Caki2 (cell line): ENCODE data around the gene TBC1D9. TPM values are rescaled to one million over a fixed set of nuclear protein-coding genes. Genes with fewer than 3 reads are reported as not detected.
"Not testable (repeated sequence)": the region's sequence is repeated elsewhere in the genome, so short reads cannot be mapped to it uniquely, and the experiment has no call there.

Experiments
- DNase-seq: peaks from one replicate; pipeline ENCODE4 v3.0.0-alpha.2; 2015; ENCODE audit warnings: low read depth
- in situ Hi-C: cut with HindIII; loops from 2 replicates; pipeline ENCODE4 v1.10.0; 2016; ENCODE audit warnings: low sequenced_read_pairs, low pct_unique_long_range_greater_than_20kb, mixed read lengths
- total RNA-seq: library from RNA; depleted of rRNA; stranded (reverse); fragments of >200 nt; shearing (Covaris generic); gene quantifications from 2 replicates; pipeline ENCODE4 v1.2.3, GENCODE V29; 2014; ENCODE audit warnings: low replicate concordance

Gene TBC1D9
- total RNA-seq, 1 experiment from 2014 or later, result 22.4 TPM

DNA sequence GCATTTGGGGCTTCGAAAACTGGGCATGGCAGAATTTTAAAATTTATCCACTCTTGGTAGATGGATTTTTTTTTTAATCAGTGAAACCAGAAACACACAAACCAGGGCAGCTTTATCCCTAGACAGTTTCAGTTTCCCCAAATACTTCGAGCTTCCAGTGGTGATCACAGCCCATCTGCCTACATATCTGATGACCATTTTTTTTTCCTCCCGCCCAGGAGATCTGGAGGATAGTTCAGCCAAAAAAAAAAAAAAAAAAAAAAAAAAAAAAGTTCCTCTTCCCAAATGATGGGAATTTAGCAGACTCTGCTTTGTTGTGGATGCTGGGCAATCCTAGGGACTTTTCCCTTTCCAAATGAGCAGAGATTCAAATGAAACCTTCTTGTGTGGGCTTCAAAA lies 1.0 kb upstream of the TBC1D9 start:
- DNase-seq, result no peak
- in situ Hi-C loops, result no loop called here

DNA sequence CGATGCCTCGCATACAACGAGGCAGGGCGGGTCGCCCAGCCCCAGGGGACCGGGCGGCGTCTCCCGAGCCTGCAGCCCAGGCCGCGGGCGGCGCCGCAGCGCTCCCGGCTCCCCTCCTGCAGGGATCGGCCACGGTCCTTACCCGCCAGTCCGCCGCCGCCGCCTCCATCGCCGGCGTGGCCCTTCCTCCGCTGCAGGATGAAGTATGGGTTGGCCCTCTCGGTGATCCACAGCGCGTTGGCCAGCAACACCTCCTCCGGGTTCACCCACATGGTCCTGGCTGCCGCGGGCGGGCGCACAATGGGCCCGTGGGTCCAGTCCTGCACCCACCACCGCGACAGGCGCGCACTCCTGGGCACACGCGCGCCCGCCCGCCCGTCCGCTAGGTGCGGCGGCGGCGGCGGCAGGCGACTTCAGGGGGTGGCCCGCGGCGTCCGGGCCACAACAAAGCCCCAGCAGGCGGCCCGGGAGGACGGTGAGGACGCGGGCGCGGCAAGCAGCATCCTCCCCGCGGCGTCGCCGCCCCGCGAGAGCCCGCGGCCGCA lies 339 bp downstream of the TBC1D9 start:
- DNase-seq, result no peak
- in situ Hi-C loops, result no loop called here

DNA sequence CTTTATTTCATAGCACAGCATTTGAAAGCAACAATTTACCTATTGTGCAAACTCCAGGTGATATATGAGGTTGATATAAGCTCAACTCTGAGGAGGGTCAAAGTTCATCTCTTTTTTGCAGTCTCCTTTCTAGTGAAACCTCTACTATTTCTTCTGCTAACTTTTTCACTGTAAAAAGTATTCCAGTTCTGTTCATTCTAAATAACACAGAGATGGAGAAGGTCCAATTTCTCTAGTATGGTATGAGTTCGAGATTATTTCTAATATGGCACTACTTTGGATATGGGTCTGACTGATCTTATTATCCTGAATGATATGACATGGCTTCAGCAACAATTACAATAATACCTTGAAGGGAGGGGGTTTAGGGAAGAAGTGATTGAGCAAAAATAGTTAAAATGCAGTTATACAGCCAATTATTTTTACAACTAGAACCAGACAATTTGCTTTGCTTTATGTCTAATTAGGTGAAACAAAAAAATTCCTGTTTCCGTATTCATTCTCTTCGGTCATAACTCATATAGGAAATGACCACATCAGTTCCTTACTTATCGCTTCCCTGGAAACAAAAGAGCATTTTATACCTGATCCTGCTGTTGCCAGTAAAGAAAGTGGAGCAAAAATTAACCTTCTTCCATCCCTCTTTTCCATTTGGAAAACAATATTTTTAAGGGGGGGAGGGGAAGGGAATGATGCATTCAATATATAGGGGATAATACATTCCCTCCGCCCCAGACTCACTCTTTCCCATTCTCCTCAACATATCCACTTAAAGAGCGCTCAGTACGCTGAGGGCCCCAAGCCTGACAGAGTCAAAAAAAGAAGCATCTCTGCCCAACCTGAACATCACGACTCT lies 1.0 kb downstream of the TBC1D9 start:
- DNase-seq, result no peak
- in situ Hi-C loops, result no loop called here

GRCh38 chr4:140753329-140753728 lies 2.9 kb downstream of the TBC1D9 start:
- in situ Hi-C loops, result no loop called here
- no peak for DNase-seq

GRCh38 chr4:140752291-140753068 lies 3.7 kb downstream of the TBC1D9 start:
- no peak for DNase-seq
- in situ Hi-C loops, result no loop called here

DNA sequence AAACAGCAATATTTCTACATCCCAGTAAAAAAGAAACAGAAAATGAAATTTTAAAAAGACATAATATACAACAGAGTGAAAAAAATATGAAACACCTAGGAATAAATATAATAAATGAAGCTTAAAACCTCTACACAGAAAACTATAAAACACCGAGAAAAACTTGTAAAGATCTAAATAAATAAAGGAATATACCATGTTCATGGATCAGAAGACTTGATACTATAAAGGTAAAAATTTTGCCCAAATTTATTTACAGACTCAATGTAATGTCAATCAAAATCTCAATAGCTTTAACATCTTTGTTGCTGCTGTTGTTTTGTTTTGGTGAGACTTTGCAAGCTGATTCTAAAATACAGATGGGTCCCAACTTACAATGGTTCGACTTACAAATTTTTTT lies 5.7 kb downstream of the TBC1D9 start:
- in situ Hi-C loops, result no loop called here
- no peak for DNase-seq

DNA sequence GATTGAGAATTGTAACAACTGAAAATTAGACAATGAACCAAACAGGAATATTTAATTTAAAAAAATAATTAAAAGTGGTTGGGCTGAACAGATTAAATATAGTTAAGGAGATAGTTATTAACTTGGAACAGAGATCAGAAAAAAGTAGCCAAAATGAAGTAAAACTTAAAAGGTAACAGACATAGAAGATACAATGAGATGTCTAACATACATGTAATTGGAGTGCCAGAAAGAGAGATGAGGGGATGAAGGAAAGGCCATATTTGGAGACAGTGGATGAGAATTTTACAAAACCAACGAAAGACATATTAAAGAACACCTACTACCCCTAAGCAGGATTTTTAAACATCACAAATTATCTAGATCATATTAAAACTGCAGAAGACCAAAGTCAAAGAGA lies 8.0 kb downstream of the TBC1D9 start:
- in situ Hi-C loops, result no loop called here
- no peak for DNase-seq

DNA sequence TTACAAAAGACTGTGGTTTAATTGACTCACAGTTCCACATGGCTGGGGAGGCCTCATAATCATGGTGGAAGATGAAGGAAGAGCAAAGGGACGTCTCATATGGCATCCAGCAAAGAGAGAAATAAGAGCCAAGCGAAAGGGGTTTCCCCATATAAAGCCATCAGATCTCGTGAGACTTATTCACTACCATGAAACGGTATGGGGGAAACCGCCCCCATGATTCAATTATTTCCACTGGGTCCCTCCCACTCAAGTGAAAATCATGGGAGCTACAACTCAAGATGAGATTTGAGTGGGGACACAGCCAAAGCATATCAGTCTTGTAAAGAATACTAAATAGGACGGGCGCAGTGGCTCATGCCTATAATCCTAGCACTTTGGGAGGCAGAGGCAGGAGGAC lies 9.6 kb downstream of the TBC1D9 start:
- in situ Hi-C loops, DNase-seq: not testable (repeated sequence)

- DNase-seq, result no peak
- in situ Hi-C loops, result no loop called here
Observed at GRCh38 chr4:140744421-140744820, 11.8 kb downstream of the TBC1D9 start.

- peak; percentile 61 for DNase-seq
- in situ Hi-C loops, result no loop called here
Observed at GRCh38 chr4:140743194-140743931, 12.8 kb downstream of the TBC1D9 start.

GRCh38 chr4:140742838-140743193 lies 13.4 kb downstream of the TBC1D9 start:
- in situ Hi-C loops, result no loop called here
- DNase-seq, result no peak

GRCh38 chr4:140740906-140741670 lies 15.1 kb downstream of the TBC1D9 start:
- in situ Hi-C loops, result no loop called here
- no peak for DNase-seq

DNA sequence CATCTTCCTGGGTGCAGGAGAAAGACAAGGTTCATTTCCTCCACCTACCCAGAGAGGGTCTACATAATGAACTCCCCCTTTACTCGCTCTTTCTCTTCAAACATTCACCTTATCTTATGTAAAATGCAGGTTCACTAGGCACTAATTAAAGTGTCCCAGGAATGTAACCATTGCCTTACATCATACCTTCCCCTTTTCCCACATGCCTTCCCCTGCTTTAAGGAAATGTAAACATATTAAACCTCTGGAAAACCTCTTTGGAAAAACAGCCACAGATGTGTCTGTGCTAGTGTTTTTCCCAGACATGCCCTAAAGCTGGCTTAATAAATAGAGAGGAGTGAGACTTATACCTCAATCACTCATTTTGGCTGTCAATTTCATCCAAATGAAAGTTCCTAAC lies 15.8 kb downstream of the TBC1D9 start:
- no peak for DNase-seq
- in situ Hi-C loops, result no loop called here

DNA sequence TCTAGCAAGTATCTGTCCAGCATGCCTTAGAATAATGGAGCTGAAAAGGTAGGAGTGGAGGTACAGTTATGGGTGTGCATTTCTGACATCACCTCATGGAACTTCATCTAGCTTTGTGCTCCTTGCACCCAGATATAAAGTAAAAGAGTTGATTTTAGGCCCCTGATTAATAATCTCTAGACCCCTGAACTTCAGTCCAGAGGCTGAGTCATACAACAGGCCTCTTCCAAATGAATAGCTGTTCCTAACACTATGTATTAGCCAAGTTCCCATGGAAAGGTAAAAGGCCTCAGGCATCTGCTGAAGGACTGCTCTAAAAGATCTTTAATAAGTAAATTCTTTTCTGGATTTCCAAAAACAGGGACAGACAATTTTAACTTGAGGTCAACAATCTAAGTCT lies 16.2 kb downstream of the TBC1D9 start:
- in situ Hi-C loops, result no loop called here
- DNase-seq, result no peak

DNA sequence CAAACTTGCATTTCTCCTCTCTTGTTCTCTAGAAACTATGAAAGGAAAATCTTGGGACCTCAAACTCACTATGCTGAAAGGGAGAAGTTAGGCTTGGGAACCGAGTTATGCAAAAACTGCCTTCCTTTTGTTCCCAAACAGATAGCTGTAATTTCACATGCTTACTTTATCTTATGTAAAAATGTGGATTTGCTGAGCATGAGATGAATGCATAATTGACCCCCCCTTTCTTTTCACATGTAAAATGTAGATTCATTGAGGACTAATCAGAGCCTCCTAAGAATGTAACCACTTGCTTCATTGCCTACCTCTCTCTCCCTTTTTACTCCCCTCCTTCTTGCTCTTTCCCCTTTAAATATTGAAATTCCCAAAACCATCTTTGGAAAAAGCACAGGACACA lies 18.0 kb downstream of the TBC1D9 start:
- in situ Hi-C loops, result no loop called here
- no peak for DNase-seq

DNA sequence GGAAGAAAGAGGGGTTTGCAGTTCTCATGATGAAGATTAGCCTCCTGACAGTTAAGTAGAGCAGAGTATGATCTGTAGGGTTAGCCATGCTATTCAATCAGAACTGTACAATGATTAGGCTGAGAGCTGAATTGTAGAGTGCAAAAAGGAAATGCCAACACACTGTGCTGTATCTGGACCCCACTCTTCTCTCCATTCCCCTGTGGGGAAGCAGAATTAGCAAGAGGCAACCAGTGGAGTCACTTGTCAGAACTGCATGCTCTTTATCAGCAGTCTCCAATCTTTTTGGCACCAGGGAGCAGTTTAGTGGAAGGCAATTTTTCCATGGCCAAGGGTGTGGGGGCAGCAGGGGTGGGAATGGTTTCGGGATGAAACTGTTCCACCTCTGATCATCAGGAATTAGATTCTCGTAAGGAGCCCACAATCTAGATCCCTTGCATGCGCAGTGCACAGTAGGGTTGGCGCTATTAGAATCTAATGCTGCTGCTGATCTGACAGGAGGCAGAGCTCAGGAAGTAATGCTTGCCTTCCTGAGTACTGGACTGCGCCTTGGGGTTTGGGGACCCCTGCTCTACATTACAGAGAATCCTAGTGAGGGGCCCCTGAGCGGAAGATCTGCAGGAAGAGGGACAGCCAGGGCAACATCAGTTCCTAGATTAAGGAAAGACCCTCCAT lies 19.4 kb downstream of the TBC1D9 start:
- DNase-seq, result no peak

GRCh38 chr4:140735779-140736391 lies 20.3 kb downstream of the TBC1D9 start:
- in situ Hi-C loops, result no loop called here
- DNase-seq, result no peak

More for the DNA sequence above, 19.4 kb downstream of the TBC1D9 start:
- in situ Hi-C loops, result no loop called here
